ENCODE results near the gene ADPRM.

DNA sequence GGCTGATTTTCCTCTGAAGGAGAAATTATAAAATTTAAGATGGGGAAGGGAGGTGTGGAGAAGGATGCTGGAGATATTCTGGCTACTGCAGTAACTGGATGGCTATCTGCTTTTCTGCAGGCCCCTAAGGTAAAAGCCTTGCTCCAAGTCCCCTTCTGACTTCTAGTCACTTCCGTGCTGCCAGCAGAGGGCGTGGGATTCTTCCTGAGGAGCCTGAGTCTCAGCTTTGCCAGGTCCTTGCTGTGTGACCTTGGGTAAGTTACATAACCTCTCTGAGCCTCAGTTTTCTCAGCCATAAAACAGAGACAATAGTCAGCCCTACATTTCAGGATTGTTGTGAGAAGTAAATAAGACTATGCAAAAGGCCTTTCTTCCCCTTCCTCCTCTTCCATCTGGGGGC, 56.7 kb downstream of the ADPRM start:
- TF ChIP-seq POLR2A (IDR thresholded peaks at IDR 0.05): no peak
- TF ChIP-seq, protein P1, sequence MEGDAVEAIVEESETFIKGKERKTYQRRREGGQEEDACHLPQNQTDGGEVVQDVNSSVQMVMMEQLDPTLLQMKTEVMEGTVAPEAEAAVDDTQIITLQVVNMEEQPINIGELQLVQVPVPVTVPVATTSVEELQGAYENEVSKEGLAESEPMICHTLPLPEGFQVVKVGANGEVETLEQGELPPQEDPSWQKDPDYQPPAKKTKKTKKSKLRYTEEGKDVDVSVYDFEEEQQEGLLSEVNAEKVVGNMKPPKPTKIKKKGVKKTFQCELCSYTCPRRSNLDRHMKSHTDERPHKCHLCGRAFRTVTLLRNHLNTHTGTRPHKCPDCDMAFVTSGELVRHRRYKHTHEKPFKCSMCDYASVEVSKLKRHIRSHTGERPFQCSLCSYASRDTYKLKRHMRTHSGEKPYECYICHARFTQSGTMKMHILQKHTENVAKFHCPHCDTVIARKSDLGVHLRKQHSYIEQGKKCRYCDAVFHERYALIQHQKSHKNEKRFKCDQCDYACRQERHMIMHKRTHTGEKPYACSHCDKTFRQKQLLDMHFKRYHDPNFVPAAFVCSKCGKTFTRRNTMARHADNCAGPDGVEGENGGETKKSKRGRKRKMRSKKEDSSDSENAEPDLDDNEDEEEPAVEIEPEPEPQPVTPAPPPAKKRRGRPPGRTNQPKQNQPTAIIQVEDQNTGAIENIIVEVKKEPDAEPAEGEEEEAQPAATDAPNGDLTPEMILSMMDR (IDR thresholded peaks at IDR 0.05): peak in 1 of 2 donors; percentile 30
